Natural killer cell (primary cell): ENCODE measurements around the gene GGT5. TPM values are rescaled to one million over a fixed set of nuclear protein-coding genes. Genes with fewer than 3 reads are reported as not detected.

Experiments used
- ATAC-seq, 3 donors: fragments of 150-1000 bp in 2 of 3; fragments of 200-7000 bp in 1 of 3; cut with Tn5 transposase; 1 replicate in 1 of 3; 2 replicates in 2 of 3; pipeline ENCODE4 v1.10.0; 2021; ENCODE audit warnings: mild to moderate bottlenecking in 2 of 3, moderate library complexity in 2 of 3
- DNase-seq, 2 donors: peaks; one replicate each; pipeline versions ENCODE4 v3.0.0 to v3.0.0-alpha.2; 2013 to 2021; ENCODE audit warnings: mixed read lengths in 1 of 2
- H3K27ac ChIP-seq: one replicate; pipeline ENCODE4 v1.5.1; 2013; ENCODE audit warnings: mild to moderate bottlenecking, low read length
- H3K27me3 ChIP-seq: one replicate; pipeline ENCODE4 v1.6.1; 2013; ENCODE audit warnings: low read length; ENCODE audit not compliant: control insufficient read depth, insufficient read depth
- H3K36me3 ChIP-seq: one replicate; pipeline ENCODE4 v1.6.1; 2013; ENCODE audit warnings: low read length; ENCODE audit not compliant: control insufficient read depth, insufficient read depth
- H3K4me1 ChIP-seq: one replicate; pipeline ENCODE4 v1.6.1; 2013; ENCODE audit warnings: low read length; ENCODE audit not compliant: control insufficient read depth, insufficient read depth
- H3K4me3 ChIP-seq: one replicate; pipeline ENCODE4 v1.5.1; 2013; ENCODE audit warnings: low read length
- H3K9me3 ChIP-seq: one replicate; pipeline ENCODE4 v1.6.1; 2013; ENCODE audit warnings: low read length; ENCODE audit not compliant: control insufficient read depth, insufficient read depth
- H3K27ac Mint-ChIP-seq, 2 donors: one replicate each; pipeline ENCODE4 v1.8.0; 2022; ENCODE audit warnings: mild to moderate bottlenecking in 2 of 2, mixed read lengths in 2 of 2, moderate library complexity in 1 of 2
- H3K27me3 Mint-ChIP-seq, 2 donors: one replicate each; pipeline ENCODE4 v1.8.0; 2022; ENCODE audit warnings: low read depth in 2 of 2, mixed read lengths in 2 of 2
- H3K36me3 Mint-ChIP-seq: one replicate; pipeline ENCODE4 v1.8.0; 2022; ENCODE audit warnings: mixed read lengths
- H3K4me1 Mint-ChIP-seq, 2 donors: one replicate each; pipeline ENCODE4 v1.8.0; 2022; ENCODE audit warnings: mixed read lengths in 2 of 2
- H3K4me3 Mint-ChIP-seq: one replicate; pipeline ENCODE4 v1.8.0; 2022; ENCODE audit warnings: mild to moderate bottlenecking, moderate library complexity, mixed read lengths
- H3K9me3 Mint-ChIP-seq, 2 donors: one replicate each; pipeline ENCODE4 v1.8.0; 2022; ENCODE audit warnings: mixed read lengths in 2 of 2
- WGBS: methylation state at CpG from one replicate; pipeline ENCODE4 v1.1.7; 2013; ENCODE audit warnings: missing lambda C conversion rate; ENCODE audit not compliant: insufficient coverage; 5-methylcytosine and 5-hydroxymethylcytosine counted together
- intact Hi-C: fragments of 100-400 bp; cut with micrococcal nuclease; formaldehyde crosslinking; loops from one replicate; pipeline ENCODE4 v1.14.2; 2022
- total RNA-seq, 4 donors: library from RNA; stranded (reverse); fragments of 120-200 nt in 1 of 4; gene quantifications; one replicate each; pipeline versions ENCODE4 v1.2.3 to v1.2.4, GENCODE V29; 2013 to 2022
- TF ChIP-seq, protein P1 (sequence below): fragments of 200-600 bp; IDR thresholded peaks from one replicate; pipeline ENCODE4 v1.8.0; 2022; ENCODE audit warnings: antibody characterized with exemption

GGT5 gene
- total RNA-seq, 3 donors from 2014 or later (not counting 1 experiment from before 2014, with no cell fraction given), result not detected

DNA sequence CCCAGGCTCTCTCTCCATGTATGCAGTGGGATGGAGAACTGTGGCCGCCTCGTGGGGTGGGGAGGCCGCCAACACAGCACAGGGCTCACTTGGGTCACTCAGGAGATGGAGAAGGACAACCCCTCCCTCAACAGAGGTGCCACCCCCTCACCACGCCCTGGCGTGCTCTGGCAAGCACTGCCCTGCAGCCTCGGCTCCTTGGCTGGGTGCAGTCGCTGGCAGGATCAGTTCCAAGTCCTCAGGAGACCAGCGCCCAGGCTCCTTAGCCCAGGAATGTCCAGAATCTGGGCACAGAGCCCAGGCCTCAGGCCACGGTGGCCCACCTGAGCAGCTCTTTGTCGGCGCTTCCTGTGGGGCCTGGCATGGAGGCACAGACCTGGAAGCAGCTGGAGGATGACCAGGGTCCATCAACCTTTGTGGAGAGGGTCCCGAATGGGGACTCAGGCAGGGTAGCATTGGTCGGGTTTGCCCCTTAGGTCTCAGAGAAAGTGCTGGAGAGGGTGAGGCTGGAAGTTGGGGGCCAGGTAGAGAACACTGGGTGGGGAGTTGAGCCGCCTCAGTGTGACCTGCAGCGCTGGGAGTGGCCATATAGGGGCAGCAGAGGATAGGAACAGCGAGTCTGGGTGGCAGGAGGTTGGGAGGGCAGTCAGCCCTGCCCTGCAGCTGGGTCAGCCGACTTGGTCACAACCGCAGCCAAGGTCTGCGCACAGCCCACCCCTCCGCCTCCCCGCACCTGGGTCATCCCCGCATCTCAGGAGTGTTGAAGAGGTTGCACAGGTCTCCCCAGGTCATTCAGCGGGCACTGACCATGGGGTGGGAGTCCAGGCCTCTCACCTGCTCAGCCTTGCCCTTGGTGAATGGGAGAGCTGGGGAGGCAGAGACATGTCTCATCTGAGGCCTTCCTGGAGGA is 55.4 kb downstream of the GGT5 start:
- 61% methylated on average over 23 of the region's 23 CpGs for WGBS
- no peak overlapping the region for H3K4me3 ChIP-seq

DNA sequence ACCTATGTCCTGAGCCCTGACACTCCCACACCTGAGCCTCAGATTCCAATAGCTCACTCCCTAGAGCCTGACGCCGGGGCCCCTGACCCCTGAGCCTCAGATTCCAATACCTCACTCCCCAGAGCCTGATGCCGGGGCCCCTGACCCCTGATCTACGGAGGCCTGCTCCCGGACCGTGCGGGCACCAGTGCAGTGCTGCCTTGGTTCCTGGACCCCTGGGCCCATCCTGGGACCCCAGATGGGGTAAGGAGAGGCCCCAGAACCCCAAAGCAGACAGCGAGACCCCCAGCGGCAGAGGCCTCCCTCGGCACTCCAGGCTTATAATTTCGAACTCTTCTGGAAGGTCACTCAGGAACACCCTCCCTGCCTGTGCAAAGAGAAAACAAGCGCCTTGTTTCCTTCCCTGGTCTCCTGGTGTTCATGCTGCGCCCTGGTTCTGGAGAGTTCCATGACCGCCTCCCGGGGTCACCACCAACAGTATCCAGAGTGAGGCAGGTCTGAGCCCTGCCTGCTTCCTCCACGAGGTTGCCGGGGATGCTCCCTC is 56.1 kb downstream of the GGT5 start:
- H3K36me3 Mint-ChIP-seq, result no peaks in the 10 kb centered on the region
- H3K4me1 Mint-ChIP-seq, result no peaks in the 10 kb centered on the region
- H3K9me3 Mint-ChIP-seq, result no peaks in the 10 kb centered on the region
- TF ChIP-seq, protein P1, sequence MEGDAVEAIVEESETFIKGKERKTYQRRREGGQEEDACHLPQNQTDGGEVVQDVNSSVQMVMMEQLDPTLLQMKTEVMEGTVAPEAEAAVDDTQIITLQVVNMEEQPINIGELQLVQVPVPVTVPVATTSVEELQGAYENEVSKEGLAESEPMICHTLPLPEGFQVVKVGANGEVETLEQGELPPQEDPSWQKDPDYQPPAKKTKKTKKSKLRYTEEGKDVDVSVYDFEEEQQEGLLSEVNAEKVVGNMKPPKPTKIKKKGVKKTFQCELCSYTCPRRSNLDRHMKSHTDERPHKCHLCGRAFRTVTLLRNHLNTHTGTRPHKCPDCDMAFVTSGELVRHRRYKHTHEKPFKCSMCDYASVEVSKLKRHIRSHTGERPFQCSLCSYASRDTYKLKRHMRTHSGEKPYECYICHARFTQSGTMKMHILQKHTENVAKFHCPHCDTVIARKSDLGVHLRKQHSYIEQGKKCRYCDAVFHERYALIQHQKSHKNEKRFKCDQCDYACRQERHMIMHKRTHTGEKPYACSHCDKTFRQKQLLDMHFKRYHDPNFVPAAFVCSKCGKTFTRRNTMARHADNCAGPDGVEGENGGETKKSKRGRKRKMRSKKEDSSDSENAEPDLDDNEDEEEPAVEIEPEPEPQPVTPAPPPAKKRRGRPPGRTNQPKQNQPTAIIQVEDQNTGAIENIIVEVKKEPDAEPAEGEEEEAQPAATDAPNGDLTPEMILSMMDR, result no peak
- Histone ChIP-seq H3K9me3 (no peaks in the 10 kb centered on the region), H3K27ac (no peak overlapping the region), H3K4me3 (no peak overlapping the region), H3K36me3 (no peaks in the 10 kb centered on the region), H3K4me1 (peaks cover 10% of the 10 kb centered on the region), H3K27me3 (no peaks in the 10 kb centered on the region)
- no peak overlapping the region for H3K4me3 Mint-ChIP-seq
- 90% methylated on average over 16 of the region's 17 CpGs for WGBS
- H3K27me3 Mint-ChIP-seq, result no peaks in the 10 kb centered on the region
- ATAC-seq (no peak), DNase-seq (no peak)
- H3K27ac Mint-ChIP-seq, result no peak overlapping the region
- intact Hi-C loops, result loop anchor here (10.0 kb wide), 1 partner anchor 336 kb away; no protein-coding TSS in a partner anchor

More for the DNA sequence above, 55.4 kb downstream of the GGT5 start:
- DNase-seq, result peak in 1 of 2 donors; percentile 59
- Mint-ChIP-seq H3K27ac (no peak overlapping the region), H3K4me3 (no peak overlapping the region), H3K4me1 (no peaks in the 10 kb centered on the region), H3K27me3 (no peaks in the 10 kb centered on the region), H3K9me3 (no peaks in the 10 kb centered on the region), H3K36me3 (no peaks in the 10 kb centered on the region)
- TF ChIP-seq, protein P1, result peak; percentile 46
- Histone ChIP-seq H3K4me1 (peaks cover 10% of the 10 kb centered on the region), H3K9me3 (no peaks in the 10 kb centered on the region), H3K27me3 (no peaks in the 10 kb centered on the region), H3K36me3 (no peaks in the 10 kb centered on the region), H3K27ac (no peak overlapping the region)
- ATAC-seq, result peak; percentile 62 to 87 (median 64)
- intact Hi-C loops, result loop anchor here (10.0 kb wide), 1 partner anchor 335 kb away; no protein-coding TSS in a partner anchor

DNA sequence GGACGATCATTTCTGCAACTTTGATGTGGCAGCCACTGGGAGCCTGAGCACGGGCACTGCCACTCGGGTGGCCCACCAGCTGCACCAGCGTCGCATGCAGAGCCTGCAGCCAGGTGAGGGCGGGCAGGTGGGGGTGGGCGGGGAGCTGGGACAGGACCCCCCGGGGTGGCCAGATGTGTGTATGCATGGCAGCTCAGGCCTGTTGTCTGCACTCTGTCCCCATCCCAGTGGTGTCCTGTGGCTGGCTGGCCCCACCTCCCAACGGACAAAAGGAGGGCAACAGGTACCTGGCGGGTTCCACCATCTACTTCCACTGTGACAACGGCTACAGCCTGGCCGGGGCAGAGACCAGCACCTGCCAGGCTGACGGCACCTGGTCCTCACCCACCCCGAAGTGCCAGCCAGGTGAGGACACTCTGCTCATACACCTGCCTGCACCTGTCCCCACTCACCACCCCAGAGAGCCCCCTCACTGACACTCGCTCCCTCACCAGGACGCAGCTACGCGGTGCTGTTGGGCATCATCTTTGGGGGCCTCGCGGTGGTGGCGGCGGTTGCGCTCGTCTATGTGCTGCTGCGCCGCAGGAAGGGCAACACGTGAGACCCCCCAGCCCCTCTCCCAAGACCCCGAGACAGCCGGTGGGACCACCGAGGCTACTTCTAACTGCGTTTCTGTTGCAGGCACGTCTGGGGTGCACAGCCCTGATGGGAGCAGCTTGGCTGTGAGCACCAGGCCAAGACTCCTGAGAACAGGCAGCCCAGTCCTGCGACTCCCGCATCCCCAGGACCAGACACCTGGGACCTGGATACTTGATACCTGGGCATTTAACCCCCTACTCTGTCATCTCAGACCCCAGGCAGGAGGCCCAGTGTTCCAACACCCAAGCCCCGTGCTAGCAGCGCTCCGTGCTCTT is 56.9 kb downstream of the GGT5 start:
- no peaks in the 10 kb centered on the region for H3K4me1 Mint-ChIP-seq
- DNase-seq (no peak), ATAC-seq (no peak)
- TF ChIP-seq, protein P1, result no peak
- no peak overlapping the region for H3K4me3 Mint-ChIP-seq
- H3K27me3 ChIP-seq, result no peaks in the 10 kb centered on the region
- no peaks in the 10 kb centered on the region for H3K36me3 Mint-ChIP-seq
- no peak overlapping the region for H3K4me3 ChIP-seq
- H3K4me1 ChIP-seq, result peaks cover 10% of the 10 kb centered on the region
- 93% methylated on average over 37 of the region's 37 CpGs for WGBS
- no peaks in the 10 kb centered on the region for H3K9me3 ChIP-seq
- H3K27ac Mint-ChIP-seq, result no peak overlapping the region
- H3K27me3 Mint-ChIP-seq, result no peaks in the 10 kb centered on the region
- no peaks in the 10 kb centered on the region for H3K9me3 Mint-ChIP-seq
- H3K27ac ChIP-seq, result no peak overlapping the region
- H3K36me3 ChIP-seq, result no peaks in the 10 kb centered on the region
- intact Hi-C loops, result loop anchor here (10.0 kb wide), 1 partner anchor 337 kb away; no protein-coding TSS in a partner anchor
